ENCODE results near the gene PRKAB2. TPM values are rescaled to one million over a fixed set of nuclear protein-coding genes. Genes with fewer than 3 reads are reported as not detected.
"Not testable (repeated sequence)": the region's sequence is repeated elsewhere in the genome, so short reads cannot be mapped to it uniquely, and the experiment has no call there.

The PRKAB2 gene
- total RNA-seq, 1 donor from 2014 or later = 19.0 TPM

- intact Hi-C loops (cut with DNase I) = no loop called here
- no peak for ATAC-seq
- no peak for DNase-seq (ENCODE audit: low spot score)
Observed at GRCh38 chr1:147185432-147185831, 13.2 kb upstream of the PRKAB2 start.

- ATAC-seq (no peak), DNase-seq (ENCODE audit: low spot score) (peak; percentile 56)
- intact Hi-C loops (cut with DNase I) = no loop called here
Observed at GRCh38 chr1:147177611-147178380, 5.5 kb upstream of the PRKAB2 start.

GRCh38 chr1:147171399-147172167 lies 687 bp downstream of the PRKAB2 start:
- DNase-seq (ENCODE audit: low spot score) (no peak), ATAC-seq (no peak)
- intact Hi-C loops (cut with DNase I) = loop anchor here (5.0 kb wide), 1 partner anchor 71 kb away; the partner anchor contains the start of gene CHD1L

- ATAC-seq (no peak), DNase-seq (ENCODE audit: low spot score) (no peak)
- intact Hi-C loops (cut with DNase I) = loop anchor here (5.0 kb wide), 1 partner anchor 72 kb away; the partner anchor contains the start of gene CHD1L
Observed at GRCh38 chr1:147169840-147170674, 2.2 kb downstream of the PRKAB2 start.

- ATAC-seq (no peak), DNase-seq (ENCODE audit: low spot score) (no peak)
- intact Hi-C loops (cut with DNase I) = no loop called here
Observed at GRCh38 chr1:147169171-147169570, 3.1 kb downstream of the PRKAB2 start.

- no peak for DNase-seq (ENCODE audit: low spot score)
- no peak for ATAC-seq
- intact Hi-C loops (cut with DNase I) = no loop called here
Observed at GRCh38 chr1:147168626-147169058, 3.6 kb downstream of the PRKAB2 start.

- DNase-seq (ENCODE audit: low spot score) = no peak
- ATAC-seq = no peak
- intact Hi-C loops (cut with DNase I) = no loop called here
Observed at GRCh38 chr1:147167365-147167764, 4.9 kb downstream of the PRKAB2 start.

- intact Hi-C loops (cut with DNase I) = no loop called here
- ATAC-seq (no peak), DNase-seq (ENCODE audit: low spot score) (no peak)
Observed at GRCh38 chr1:147163019-147163418, 9.3 kb downstream of the PRKAB2 start.

GRCh38 chr1:147162093-147162492 lies 10.2 kb downstream of the PRKAB2 start:
- DNase-seq (ENCODE audit: low spot score) (no peak), ATAC-seq (no peak)
- intact Hi-C loops (cut with DNase I) = no loop called here

- DNase-seq (ENCODE audit: low spot score); ATAC-seq; intact Hi-C loops (cut with DNase I): not testable (repeated sequence)
Observed at GRCh38 chr1:147157116-147157515, 15.2 kb downstream of the PRKAB2 start.

- no peak for ATAC-seq
- intact Hi-C loops (cut with DNase I) = no loop called here
Observed at GRCh38 chr1:147156642-147157041, 15.6 kb downstream of the PRKAB2 start.

GRCh38 chr1:147152772-147153171 lies 19.5 kb downstream of the PRKAB2 start:
- intact Hi-C loops (cut with DNase I) = no loop called here
- no peak for DNase-seq (ENCODE audit: low spot score)
- no peak for ATAC-seq

More at GRCh38 chr1:147156642-147157041, 15.6 kb downstream of the PRKAB2 start:
- no peak for DNase-seq (ENCODE audit: low spot score)

GRCh38 chr1:147151244-147151643 lies 21.0 kb downstream of the PRKAB2 start:
- intact Hi-C loops (cut with DNase I) = no loop called here
- no peak for ATAC-seq
- no peak for DNase-seq (ENCODE audit: low spot score)

GRCh38 chr1:147142886-147143285 lies 29.4 kb downstream of the PRKAB2 start:
- no peak for DNase-seq (ENCODE audit: low spot score)
- no peak for ATAC-seq
- intact Hi-C loops (cut with DNase I) = no loop called here

- intact Hi-C loops (cut with DNase I); ATAC-seq; DNase-seq (ENCODE audit: low spot score): not testable (repeated sequence)
Observed at GRCh38 chr1:147130721-147131120, 41.5 kb downstream of the PRKAB2 start.

GRCh38 chr1:147129116-147129873 lies 43.0 kb downstream of the PRKAB2 start:
- DNase-seq (ENCODE audit: low spot score) (no peak), ATAC-seq (no peak)
- intact Hi-C loops (cut with DNase I) = no loop called here

GRCh38 chr1:147124266-147124665 lies 48.0 kb downstream of the PRKAB2 start:
- ATAC-seq (no peak), DNase-seq (ENCODE audit: low spot score) (no peak)
- intact Hi-C loops (cut with DNase I) = no loop called here

GRCh38 chr1:147117109-147117508 lies 55.2 kb downstream of the PRKAB2 start:
- intact Hi-C loops (cut with DNase I) = no loop called here
- DNase-seq (ENCODE audit: low spot score) (no peak), ATAC-seq (no peak)

- intact Hi-C loops (cut with DNase I) = no loop called here
- no peak for DNase-seq (ENCODE audit: low spot score)
- no peak for ATAC-seq
Observed at GRCh38 chr1:147115496-147115895, 56.8 kb downstream of the PRKAB2 start.
